ENCODE data around the gene SEMG1.

SEMG1 gene

DNA sequence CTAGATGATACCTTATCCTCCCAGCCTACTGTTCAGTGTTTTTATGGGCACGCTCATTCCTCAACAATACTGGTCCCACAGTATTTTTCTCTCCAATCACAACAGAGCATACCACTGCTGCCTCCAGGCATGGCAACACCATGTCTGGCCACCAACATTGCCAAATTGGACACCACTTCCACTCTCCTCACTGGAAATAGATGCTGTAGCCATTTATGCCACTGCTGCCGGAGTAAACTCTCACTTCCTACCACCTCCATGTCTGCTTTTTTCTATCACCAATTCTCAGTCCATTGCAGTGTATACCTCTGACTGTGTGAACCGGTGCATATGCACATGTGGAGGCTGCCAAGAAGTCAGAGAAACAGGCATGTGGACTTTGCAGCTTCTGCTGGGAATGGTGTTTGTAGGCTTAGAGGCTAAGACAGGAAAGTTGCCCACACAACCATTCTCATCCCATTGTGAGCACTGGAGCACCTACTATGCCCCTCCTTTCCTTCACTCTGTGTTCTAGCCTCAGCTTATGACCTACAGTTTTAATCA, 17.7 kb upstream of the SEMG1 start:
- no peaks in the 10 kb centered on the region for H3K36me3 ChIP-seq (ENCODE audit: insufficient read depth, low read depth, low read length)
- no peaks in the 10 kb centered on the region for H3K9me3 ChIP-seq (ENCODE audit: insufficient read depth, low read depth, low read length)
- H3K4me1 ChIP-seq (ENCODE audit: insufficient read depth, low read length) = no peaks in the 10 kb centered on the region
- no peak overlapping the region for H3K27ac ChIP-seq (ENCODE audit: low read length)
- no peak overlapping the region for H3K4me3 ChIP-seq (ENCODE audit: low read length)
- no peaks in the 10 kb centered on the region for H3K27me3 ChIP-seq (ENCODE audit: insufficient read depth, low read length)
- H3K9ac ChIP-seq (ENCODE audit: low read depth, low read length) = no peak overlapping the region

GRCh38 chr20:45189861-45190260, 17.0 kb upstream of the SEMG1 start:
- no peaks in the 10 kb centered on the region for H3K27me3 ChIP-seq (ENCODE audit: insufficient read depth, low read length)
- no peaks in the 10 kb centered on the region for H3K4me1 ChIP-seq (ENCODE audit: insufficient read depth, low read length)
- H3K9ac ChIP-seq (ENCODE audit: low read depth, low read length) = no peak overlapping the region

GRCh38 chr20:45191926-45192325, 14.9 kb upstream of the SEMG1 start:
- no peaks in the 10 kb centered on the region for H3K9me3 ChIP-seq (ENCODE audit: insufficient read depth, low read depth, low read length)
- H3K27ac ChIP-seq (ENCODE audit: low read length) = no peak overlapping the region
- H3K36me3 ChIP-seq (ENCODE audit: insufficient read depth, low read depth, low read length) = no peaks in the 10 kb centered on the region
- H3K9ac ChIP-seq (ENCODE audit: low read depth, low read length) = no peak overlapping the region
- no peak overlapping the region for H3K4me3 ChIP-seq (ENCODE audit: low read length)
- H3K27me3 ChIP-seq (ENCODE audit: insufficient read depth, low read length) = no peaks in the 10 kb centered on the region
- no peaks in the 10 kb centered on the region for H3K4me1 ChIP-seq (ENCODE audit: insufficient read depth, low read length)

More at GRCh38 chr20:45189861-45190260, 17.0 kb upstream of the SEMG1 start:
- H3K27ac ChIP-seq (ENCODE audit: low read length) = no peak overlapping the region
- H3K9me3 ChIP-seq (ENCODE audit: insufficient read depth, low read depth, low read length) = no peaks in the 10 kb centered on the region
- no peak overlapping the region for H3K4me3 ChIP-seq (ENCODE audit: low read length)
- no peaks in the 10 kb centered on the region for H3K36me3 ChIP-seq (ENCODE audit: insufficient read depth, low read depth, low read length)

DNA sequence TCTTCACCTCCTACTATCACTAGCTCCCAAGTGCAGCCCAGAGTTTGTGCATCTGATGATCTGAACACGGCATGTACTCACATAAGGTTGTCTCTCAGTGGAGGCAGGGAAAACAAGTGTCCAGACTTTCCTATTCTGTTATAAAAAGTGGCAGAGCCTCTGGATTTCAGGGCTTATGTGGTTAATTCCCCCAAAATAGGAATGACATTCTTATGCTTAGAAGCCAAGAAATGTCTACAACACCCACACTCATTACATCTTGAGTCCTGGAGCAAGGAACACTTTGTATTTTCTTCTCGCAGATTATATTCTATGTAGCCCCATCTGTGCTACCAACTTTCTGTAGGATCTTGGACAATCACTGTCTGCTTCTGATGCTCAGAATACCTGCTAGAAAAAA, 13.5 kb upstream of the SEMG1 start:
- H3K27ac ChIP-seq (ENCODE audit: low read length) = no peak overlapping the region
- no peak overlapping the region for H3K9ac ChIP-seq (ENCODE audit: low read depth, low read length)
- no peak overlapping the region for H3K4me3 ChIP-seq (ENCODE audit: low read length)
- H3K4me1 ChIP-seq (ENCODE audit: insufficient read depth, low read length) = no peaks in the 10 kb centered on the region
- H3K36me3 ChIP-seq (ENCODE audit: insufficient read depth, low read depth, low read length) = no peaks in the 10 kb centered on the region
- no peaks in the 10 kb centered on the region for H3K9me3 ChIP-seq (ENCODE audit: insufficient read depth, low read depth, low read length)
- H3K27me3 ChIP-seq (ENCODE audit: insufficient read depth, low read length) = no peaks in the 10 kb centered on the region

GRCh38 chr20:45209924-45210323, 3.1 kb downstream of the SEMG1 start:
- H3K4me3 ChIP-seq (ENCODE audit: low read length) = peak overlapping the region; percentile 22; the same call in 1 of the 2 replicates
- peaks cover 25% of the 10 kb centered on the region; the same call in 1 of the 2 replicates for H3K4me1 ChIP-seq (ENCODE audit: insufficient read depth, low read length)
- H3K9me3 ChIP-seq (ENCODE audit: insufficient read depth, low read depth, low read length) = no peaks in the 10 kb centered on the region
- no peaks in the 10 kb centered on the region for H3K36me3 ChIP-seq (ENCODE audit: insufficient read depth, low read depth, low read length)
- H3K27me3 ChIP-seq (ENCODE audit: insufficient read depth, low read length) = no peaks in the 10 kb centered on the region
- H3K27ac ChIP-seq (ENCODE audit: low read length) = peak overlapping the region; percentile 21
- H3K9ac ChIP-seq (ENCODE audit: low read depth, low read length) = no peak overlapping the region

DNA sequence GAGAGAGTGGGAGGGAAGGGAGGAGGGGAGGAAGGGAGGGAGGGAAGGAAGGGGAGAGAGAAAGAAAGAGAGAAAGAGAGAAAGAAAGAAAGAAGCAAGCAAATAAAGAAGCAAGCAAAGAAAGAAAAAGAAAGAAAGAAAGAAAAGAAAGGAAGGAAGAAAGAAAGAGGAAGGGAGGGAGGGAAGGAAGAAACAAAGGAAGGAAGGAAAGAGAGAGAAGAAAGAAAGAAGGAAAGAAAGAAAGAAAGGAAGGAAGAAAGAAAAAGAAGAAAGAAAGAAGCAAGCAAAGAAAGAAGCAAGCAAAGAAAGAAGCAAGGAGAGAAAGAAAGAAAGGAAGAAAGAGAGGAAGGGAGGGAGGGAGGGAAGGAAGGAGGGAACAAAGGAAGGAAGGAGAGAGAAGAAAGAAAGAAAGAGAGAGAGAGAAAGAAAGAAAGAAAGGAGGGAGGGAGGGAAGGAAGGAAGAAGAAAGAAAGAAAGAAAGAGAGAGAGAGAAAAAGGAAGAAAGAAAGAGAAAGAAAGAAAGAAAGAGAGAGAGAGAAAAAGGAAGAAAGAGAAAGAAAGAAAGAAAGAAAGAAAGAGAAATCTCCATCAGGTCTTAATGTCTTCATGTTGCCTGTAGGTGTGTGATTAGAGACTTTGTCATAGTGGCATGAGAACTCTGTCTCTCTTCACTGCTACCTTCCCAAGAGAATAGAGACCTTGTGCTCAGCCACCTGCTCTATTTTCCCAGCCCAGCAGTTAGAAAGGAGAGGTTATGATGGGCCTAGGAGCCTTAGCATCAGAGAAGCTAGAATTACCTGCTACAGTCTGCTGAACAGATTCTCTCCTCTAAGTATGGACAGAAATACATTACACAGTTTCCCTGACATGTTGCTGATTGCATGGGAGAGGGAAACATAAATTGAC, 5.0 kb downstream of the SEMG1 start:
- Histone ChIP-seq H3K27ac (ENCODE audit: low read length) (no peak overlapping the region), H3K36me3 (ENCODE audit: insufficient read depth, low read depth, low read length) (no peaks in the 10 kb centered on the region), H3K27me3 (ENCODE audit: insufficient read depth, low read length) (no peaks in the 10 kb centered on the region), H3K4me1 (ENCODE audit: insufficient read depth, low read length) (peaks cover 25% of the 10 kb centered on the region; the same call in 1 of the 2 replicates), H3K9ac (ENCODE audit: low read depth, low read length) (no peak overlapping the region), H3K9me3 (ENCODE audit: insufficient read depth, low read depth, low read length) (no peaks in the 10 kb centered on the region), H3K4me3 (ENCODE audit: low read length) (no peak overlapping the region)

- Histone ChIP-seq H3K27me3 (ENCODE audit: insufficient read depth, low read length) (no peaks in the 10 kb centered on the region), H3K9ac (ENCODE audit: low read depth, low read length) (no peak overlapping the region), H3K4me1 (ENCODE audit: insufficient read depth, low read length) (peaks cover 22% of the 10 kb centered on the region; the same call in 1 of the 2 replicates), H3K27ac (ENCODE audit: low read length) (no peak overlapping the region), H3K9me3 (ENCODE audit: insufficient read depth, low read depth, low read length) (no peaks in the 10 kb centered on the region), H3K36me3 (ENCODE audit: insufficient read depth, low read depth, low read length) (no peaks in the 10 kb centered on the region), H3K4me3 (ENCODE audit: low read length) (no peak overlapping the region)
These were observed 6.0 kb downstream of the SEMG1 start for GRCh38 chr20:45212836-45213235.

DNA sequence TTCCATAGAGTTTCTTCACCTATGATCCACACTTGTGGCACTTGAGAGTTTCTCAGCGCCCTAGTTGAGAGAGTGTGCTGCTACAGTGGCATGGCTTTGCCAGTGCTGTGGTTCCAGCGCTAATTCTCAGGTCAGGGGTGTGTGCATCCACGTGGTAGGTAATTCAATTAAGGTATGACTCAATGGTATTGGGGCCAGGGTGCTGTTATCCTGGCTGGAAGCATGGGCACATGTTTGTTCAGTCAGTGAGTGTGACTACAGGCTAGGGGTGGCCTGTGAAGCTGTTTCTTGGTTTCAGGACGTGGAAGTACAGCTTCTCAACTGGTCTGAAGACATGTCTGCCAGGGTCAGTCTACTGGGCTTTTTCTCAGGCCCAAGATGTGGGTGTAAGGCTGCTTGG, 11.3 kb downstream of the SEMG1 start:
- H3K27ac ChIP-seq (ENCODE audit: low read length) = no peak overlapping the region
- no peak overlapping the region for H3K4me3 ChIP-seq (ENCODE audit: low read length)
- no peaks in the 10 kb centered on the region for H3K36me3 ChIP-seq (ENCODE audit: insufficient read depth, low read depth, low read length)
- no peaks in the 10 kb centered on the region; the same call in 1 of the 2 replicates for H3K27me3 ChIP-seq (ENCODE audit: insufficient read depth, low read length)
- no peaks in the 10 kb centered on the region for H3K9me3 ChIP-seq (ENCODE audit: insufficient read depth, low read depth, low read length)
- H3K9ac ChIP-seq (ENCODE audit: low read depth, low read length) = no peak overlapping the region
- no peaks in the 10 kb centered on the region for H3K4me1 ChIP-seq (ENCODE audit: insufficient read depth, low read length)

- Histone ChIP-seq H3K4me1 (ENCODE audit: insufficient read depth, low read length) (no peaks in the 10 kb centered on the region), H3K4me3 (ENCODE audit: low read length) (no peak overlapping the region), H3K9me3 (ENCODE audit: insufficient read depth, low read depth, low read length) (no peaks in the 10 kb centered on the region), H3K36me3 (ENCODE audit: insufficient read depth, low read depth, low read length) (no peaks in the 10 kb centered on the region), H3K9ac (ENCODE audit: low read depth, low read length) (no peak overlapping the region), H3K27me3 (ENCODE audit: insufficient read depth, low read length) (no peaks in the 10 kb centered on the region; the same call in 1 of the 2 replicates), H3K27ac (ENCODE audit: low read length) (no peak overlapping the region)
These were observed 11.8 kb downstream of the SEMG1 start for GRCh38 chr20:45218636-45219035.

DNA sequence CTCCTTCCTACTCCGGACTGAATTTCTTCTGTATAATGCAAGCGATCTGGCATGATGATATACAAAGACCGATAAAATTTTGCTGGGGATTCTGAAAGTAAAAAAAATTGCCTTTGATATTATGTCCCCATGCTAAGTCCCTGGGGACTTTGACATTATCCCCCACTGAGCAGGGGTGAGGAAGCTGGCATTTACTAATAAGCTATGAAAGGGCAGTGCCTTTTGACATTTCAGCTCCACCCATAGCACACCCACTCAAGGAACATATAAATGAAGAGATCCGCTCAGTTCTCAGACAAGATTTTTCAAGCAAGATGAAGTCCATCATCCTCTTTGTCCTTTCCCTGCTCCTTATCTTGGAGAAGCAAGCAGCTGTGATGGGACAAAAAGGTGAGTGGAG, 14.2 kb downstream of the SEMG1 start, which contains the start of gene SEMG2:
TSS of gene SEMG2 (plus strand) at position 298 of the 400 bp plus-strand sequence. CDS start at position 315, 17 bp downstream.
- no peak within 1 kb of the TSS for H3K27ac ChIP-seq (ENCODE audit: low read length)
- no peak within 1 kb of the TSS for H3K4me3 ChIP-seq (ENCODE audit: low read length)
- no peak within 1 kb of the TSS for H3K9ac ChIP-seq (ENCODE audit: low read depth, low read length)
- H3K9me3 ChIP-seq (ENCODE audit: insufficient read depth, low read depth, low read length) = no peaks in the 10 kb centered on the region
- no peaks in the 10 kb centered on the region for H3K36me3 ChIP-seq (ENCODE audit: insufficient read depth, low read depth, low read length)
- H3K4me1 ChIP-seq (ENCODE audit: insufficient read depth, low read length) = no peaks in the 10 kb centered on the region
- H3K27me3 ChIP-seq (ENCODE audit: insufficient read depth, low read length) = no peaks in the 10 kb centered on the region; the same call in 1 of the 2 replicates

GRCh38 chr20:45223136-45223535, 16.3 kb downstream of the SEMG1 start:
- Histone ChIP-seq H3K4me1 (ENCODE audit: insufficient read depth, low read length) (no peaks in the 10 kb centered on the region), H3K36me3 (ENCODE audit: insufficient read depth, low read depth, low read length) (no peaks in the 10 kb centered on the region), H3K9me3 (ENCODE audit: insufficient read depth, low read depth, low read length) (no peaks in the 10 kb centered on the region), H3K9ac (ENCODE audit: low read depth, low read length) (no peak overlapping the region), H3K27ac (ENCODE audit: low read length) (no peak overlapping the region), H3K4me3 (ENCODE audit: low read length) (no peak overlapping the region), H3K27me3 (ENCODE audit: insufficient read depth, low read length) (peaks cover 5% of the 10 kb centered on the region; the same call in 1 of the 2 replicates)

GRCh38 chr20:45226287-45226686, 19.5 kb downstream of the SEMG1 start:
- Histone ChIP-seq H3K36me3 (ENCODE audit: insufficient read depth, low read depth, low read length) (no peaks in the 10 kb centered on the region), H3K4me3 (ENCODE audit: low read length) (no peak overlapping the region), H3K9ac (ENCODE audit: low read depth, low read length) (no peak overlapping the region), H3K27me3 (ENCODE audit: insufficient read depth, low read length) (peaks cover 5% of the 10 kb centered on the region; the same call in 1 of the 2 replicates), H3K9me3 (ENCODE audit: insufficient read depth, low read depth, low read length) (no peaks in the 10 kb centered on the region), H3K4me1 (ENCODE audit: insufficient read depth, low read length) (no peaks in the 10 kb centered on the region), H3K27ac (ENCODE audit: low read length) (no peak overlapping the region)

Data from iPS-20b (cell line).